Measurements from ENCODE around the gene PTPRB.

DNA sequence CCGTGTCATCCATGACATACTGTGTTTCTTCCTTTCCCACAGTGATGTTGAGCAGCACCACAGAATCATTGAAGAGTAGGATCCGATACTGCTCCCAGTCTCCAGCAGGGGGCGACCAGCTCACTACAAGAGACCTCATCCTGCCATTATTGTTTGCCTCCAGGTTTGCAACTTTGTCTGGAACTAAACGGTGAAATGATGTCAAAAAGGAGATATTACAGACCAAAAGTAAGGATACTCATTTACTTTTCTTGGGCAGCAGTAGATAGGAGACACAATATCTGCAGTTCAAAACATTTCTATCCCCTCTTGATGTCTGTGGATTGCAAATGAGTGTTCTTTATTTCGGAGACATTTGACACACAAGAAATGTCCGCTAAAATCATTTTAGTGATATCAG lies 47.2 kb downstream of the PTPRB start:
- TF ChIP-seq, protein P1, sequence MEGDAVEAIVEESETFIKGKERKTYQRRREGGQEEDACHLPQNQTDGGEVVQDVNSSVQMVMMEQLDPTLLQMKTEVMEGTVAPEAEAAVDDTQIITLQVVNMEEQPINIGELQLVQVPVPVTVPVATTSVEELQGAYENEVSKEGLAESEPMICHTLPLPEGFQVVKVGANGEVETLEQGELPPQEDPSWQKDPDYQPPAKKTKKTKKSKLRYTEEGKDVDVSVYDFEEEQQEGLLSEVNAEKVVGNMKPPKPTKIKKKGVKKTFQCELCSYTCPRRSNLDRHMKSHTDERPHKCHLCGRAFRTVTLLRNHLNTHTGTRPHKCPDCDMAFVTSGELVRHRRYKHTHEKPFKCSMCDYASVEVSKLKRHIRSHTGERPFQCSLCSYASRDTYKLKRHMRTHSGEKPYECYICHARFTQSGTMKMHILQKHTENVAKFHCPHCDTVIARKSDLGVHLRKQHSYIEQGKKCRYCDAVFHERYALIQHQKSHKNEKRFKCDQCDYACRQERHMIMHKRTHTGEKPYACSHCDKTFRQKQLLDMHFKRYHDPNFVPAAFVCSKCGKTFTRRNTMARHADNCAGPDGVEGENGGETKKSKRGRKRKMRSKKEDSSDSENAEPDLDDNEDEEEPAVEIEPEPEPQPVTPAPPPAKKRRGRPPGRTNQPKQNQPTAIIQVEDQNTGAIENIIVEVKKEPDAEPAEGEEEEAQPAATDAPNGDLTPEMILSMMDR (IDR thresholded peaks at IDR 0.05) = peak; percentile 64 to 73
- TF ChIP-seq EP300 (IDR thresholded peaks at IDR 0.05) = no peak

All from suprapubic skin (tissue), 3 donors.